ENCODE measurements around the gene MYOM3.

The MYOM3 gene

GRCh38 chr1:24090736-24091135 is 21.2 kb downstream of the MYOM3 start:
- no peak overlapping the region for H3K27ac ChIP-seq
- TF ChIP-seq ZFX (IDR thresholded peaks at IDR 0.05; ENCODE audit: borderline replicate concordance) (no peak), CTCF (IDR thresholded peaks at IDR 0.05) (no peak)

GRCh38 chr1:24089743-24090555 is 22.0 kb downstream of the MYOM3 start:
- no peak for TF ChIP-seq CTCF (IDR thresholded peaks at IDR 0.05)
- no peak for TF ChIP-seq ZFX (IDR thresholded peaks at IDR 0.05; ENCODE audit: borderline replicate concordance)
- H3K27ac ChIP-seq: no peak overlapping the region

- TF ChIP-seq CTCF (IDR thresholded peaks at IDR 0.05): no peak
- TF ChIP-seq ZFX (IDR thresholded peaks at IDR 0.05; ENCODE audit: borderline replicate concordance): no peak
- no peak overlapping the region for H3K27ac ChIP-seq
Observed at GRCh38 chr1:24089027-24089742, 22.8 kb downstream of the MYOM3 start.

- TF ChIP-seq CTCF (IDR thresholded peaks at IDR 0.05): no peak
- TF ChIP-seq ZFX (IDR thresholded peaks at IDR 0.05; ENCODE audit: borderline replicate concordance): no peak
- no peak overlapping the region for H3K27ac ChIP-seq
Observed at GRCh38 chr1:24086466-24086865, 25.5 kb downstream of the MYOM3 start.

- H3K27ac ChIP-seq: no peak overlapping the region
- TF ChIP-seq CTCF (IDR thresholded peaks at IDR 0.05) (no peak), ZFX (IDR thresholded peaks at IDR 0.05; ENCODE audit: borderline replicate concordance) (no peak)
Observed at GRCh38 chr1:24085546-24085945, 26.4 kb downstream of the MYOM3 start.

- H3K27ac ChIP-seq: no peak overlapping the region
- TF ChIP-seq CTCF (IDR thresholded peaks at IDR 0.05): no peak
- TF ChIP-seq ZFX (IDR thresholded peaks at IDR 0.05; ENCODE audit: borderline replicate concordance): no peak
Observed at GRCh38 chr1:24085007-24085406, 26.9 kb downstream of the MYOM3 start.

GRCh38 chr1:24084050-24084449 is 27.9 kb downstream of the MYOM3 start:
- TF ChIP-seq CTCF (IDR thresholded peaks at IDR 0.05): no peak
- no peak for TF ChIP-seq ZFX (IDR thresholded peaks at IDR 0.05; ENCODE audit: borderline replicate concordance)
- no peak overlapping the region for H3K27ac ChIP-seq
